Measurements from ENCODE around the gene ABHD8. TPM values are rescaled to one million over a fixed set of nuclear protein-coding genes. Genes with fewer than 3 reads are reported as not detected.
A peak's percentile ranks its signal among the peaks of the same experiment; 100 is the strongest.
"Not testable (repeated sequence)": the region's sequence is repeated elsewhere in the genome, so short reads cannot be mapped to it uniquely, and the experiment has no call there.

ABHD8 gene
- total RNA-seq, 1 experiment from 2014 or later, result 30.2 TPM

GRCh38 chr19:17296976-17297375 is 6.2 kb downstream of the ABHD8 start:
- DNase-seq (ENCODE audit: low read depth), result no peak

GRCh38 chr19:17296273-17296672 is 7.0 kb downstream of the ABHD8 start:
- peak; percentile 84 for DNase-seq (ENCODE audit: low read depth)

GRCh38 chr19:17295551-17295950 is 7.7 kb downstream of the ABHD8 start:
- not testable (repeated sequence) for DNase-seq (ENCODE audit: low read depth)

GRCh38 chr19:17294051-17294891 is 9.0 kb downstream of the ABHD8 start:
- DNase-seq (ENCODE audit: low read depth), result no peak

GRCh38 chr19:17293605-17294004 is 9.6 kb downstream of the ABHD8 start:
- no peak for DNase-seq (ENCODE audit: low read depth)

- DNase-seq (ENCODE audit: low read depth), result peak; percentile 54
Measured at GRCh38 chr19:17292301-17293074, 10.7 kb downstream of the ABHD8 start.

GRCh38 chr19:17289489-17289888 is 13.7 kb downstream of the ABHD8 start:
- DNase-seq (ENCODE audit: low read depth), result no peak

GRCh38 chr19:17286752-17287151 is 16.5 kb downstream of the ABHD8 start:
- no peak for DNase-seq (ENCODE audit: low read depth)

- DNase-seq (ENCODE audit: low read depth), result no peak
Measured at GRCh38 chr19:17286263-17286662, 17.0 kb downstream of the ABHD8 start.

- no peak for DNase-seq (ENCODE audit: low read depth)
Measured at GRCh38 chr19:17285415-17286135, 17.6 kb downstream of the ABHD8 start.

- DNase-seq (ENCODE audit: low read depth), result no peak
Measured at GRCh38 chr19:17283504-17283996, 19.7 kb downstream of the ABHD8 start.

GRCh38 chr19:17282488-17283125 is 20.6 kb downstream of the ABHD8 start:
- DNase-seq (ENCODE audit: low read depth), result peak; percentile 86

- no peak for DNase-seq (ENCODE audit: low read depth)
Measured at GRCh38 chr19:17281391-17282304, 21.6 kb downstream of the ABHD8 start, which contains the start of gene ANKLE1. TSS of gene ANKLE1 (plus strand) at chr19:17281901. CDS start at chr19:17281921, 20 bp downstream.

GRCh38 chr19:17279436-17279835 is 23.8 kb downstream of the ABHD8 start:
- no peak for DNase-seq (ENCODE audit: low read depth)

- no peak for DNase-seq (ENCODE audit: low read depth)
Measured at GRCh38 chr19:17275441-17276175, 27.6 kb downstream of the ABHD8 start.

GRCh38 chr19:17274892-17275291 is 28.3 kb downstream of the ABHD8 start:
- not testable (repeated sequence) for DNase-seq (ENCODE audit: low read depth)

GRCh38 chr19:17268754-17269153 is 34.5 kb downstream of the ABHD8 start:
- DNase-seq (ENCODE audit: low read depth), result no peak

- peak; percentile 99 for DNase-seq (ENCODE audit: low read depth)
Measured at GRCh38 chr19:17266975-17267788, 36.0 kb downstream of the ABHD8 start, which contains the start of gene BABAM1. TSS of gene BABAM1 (plus strand) at chr19:17267443. CDS start at chr19:17268807, 1,364 bp downstream.

- no peak for DNase-seq (ENCODE audit: low read depth)
Measured at GRCh38 chr19:17266589-17266974, 36.6 kb downstream of the ABHD8 start.

All from M059J (cell line).